ENCODE data around the gene ITPR2. TPM values are rescaled to one million over a fixed set of nuclear protein-coding genes. Genes with fewer than 3 reads are reported as not detected.

ITPR2 gene
- polyA plus RNA-seq, 1 of the 3 experiments (the other 2 are of a cell fraction): 2.3 TPM

- H3K27me3 ChIP-seq (ENCODE audit: insufficient read depth): no peaks in the 10 kb centered on the region
- POLR2A ChIA-PET: no interaction called here
- no peak for TF ChIP-seq TCF12 (IDR thresholded peaks at IDR 0.05)
- no peak for TF ChIP-seq RFX5 (IDR thresholded peaks at IDR 0.05; ENCODE audit: low read length)
- TF ChIP-seq POLR2AphosphoS5 (IDR thresholded peaks at IDR 0.05; ENCODE audit: low read depth, low read length): no peak
- no peak for TF ChIP-seq EZH2phosphoT487 (IDR thresholded peaks at IDR 0.05; ENCODE audit: borderline replicate concordance, low read depth)
- TF ChIP-seq MEF2A (IDR thresholded peaks at IDR 0.05; ENCODE audit: borderline replicate concordance, low read depth): no peak
- TF ChIP-seq, protein P1, sequence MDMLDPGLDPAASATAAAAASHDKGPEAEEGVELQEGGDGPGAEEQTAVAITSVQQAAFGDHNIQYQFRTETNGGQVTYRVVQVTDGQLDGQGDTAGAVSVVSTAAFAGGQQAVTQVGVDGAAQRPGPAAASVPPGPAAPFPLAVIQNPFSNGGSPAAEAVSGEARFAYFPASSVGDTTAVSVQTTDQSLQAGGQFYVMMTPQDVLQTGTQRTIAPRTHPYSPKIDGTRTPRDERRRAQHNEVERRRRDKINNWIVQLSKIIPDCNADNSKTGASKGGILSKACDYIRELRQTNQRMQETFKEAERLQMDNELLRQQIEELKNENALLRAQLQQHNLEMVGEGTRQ (IDR thresholded peaks at IDR 0.05; ENCODE audit: borderline replicate concordance, low read depth, low read length): no peak
- TF ChIP-seq CHD2 (IDR thresholded peaks at IDR 0.05; ENCODE audit: low read length, partially characterized antibody): no peak
- TF ChIP-seq RXRA (IDR thresholded peaks at IDR 0.05; ENCODE audit: borderline replicate concordance, low read depth): no peak
- no peak for TF ChIP-seq FOXM1 (IDR thresholded peaks at IDR 0.05; ENCODE audit: low read depth)
- TF ChIP-seq, protein P2, sequence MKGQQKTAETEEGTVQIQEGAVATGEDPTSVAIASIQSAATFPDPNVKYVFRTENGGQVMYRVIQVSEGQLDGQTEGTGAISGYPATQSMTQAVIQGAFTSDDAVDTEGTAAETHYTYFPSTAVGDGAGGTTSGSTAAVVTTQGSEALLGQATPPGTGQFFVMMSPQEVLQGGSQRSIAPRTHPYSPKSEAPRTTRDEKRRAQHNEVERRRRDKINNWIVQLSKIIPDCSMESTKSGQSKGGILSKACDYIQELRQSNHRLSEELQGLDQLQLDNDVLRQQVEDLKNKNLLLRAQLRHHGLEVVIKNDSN (IDR thresholded peaks at IDR 0.05; ENCODE audit: borderline replicate concordance, low read depth): no peak
- peaks cover 0 to 3% of the 10 kb centered on the region in 2 experiments for H3K36me3 ChIP-seq (replicated peaks in 1 of 2; ENCODE audit: control insufficient read depth in 1 of 2, insufficient read depth in 2 of 2, low read length in 1 of 2)
- WGBS (ENCODE audit: low lambda C conversion rate): 91% methylated on average over 5 of the region's 6 CpGs
- H3K27ac ChIP-seq (ENCODE audit: low read depth in 2 of 2, low read length in 1 of 2): no peak overlapping the region; a peak in 1 of 4 replicates
- no peaks in the 10 kb centered on the region for H4K20me1 ChIP-seq (ENCODE audit: insufficient read depth)
- H2AFZ ChIP-seq (ENCODE audit: low read depth): no peak overlapping the region
- no peak overlapping the region for H3K9ac ChIP-seq
- peaks cover 9% of the 10 kb centered on the region for H3K9me3 ChIP-seq
- no peaks in the 10 kb centered on the region for H3K79me2 ChIP-seq (ENCODE audit: insufficient read depth)
- H3K4me3 ChIP-seq (ENCODE audit: low read depth in 2 of 2, low read length in 1 of 2): no peak overlapping the region
- H3K9me2 ChIP-seq: no peaks in the 10 kb centered on the region
- DNase-seq: no peak
- CTCF ChIA-PET: interaction anchor here (1.0 kb wide), 1 partner anchor 11 kb away, joined by 4 read pairs; no protein-coding TSS in a partner anchor
- H3K4me2 ChIP-seq: no peak overlapping the region
- H3K4me1 ChIP-seq (ENCODE audit: control insufficient read depth in 1 of 2, insufficient read depth in 2 of 2, low read depth in 1 of 2, low read length in 1 of 2): peaks cover 20 to 22% of the 10 kb centered on the region in 2 experiments
- H3F3A ChIP-seq (replicated peaks; ENCODE audit: insufficient read depth): peaks cover 14% of the 10 kb centered on the region
Measured at GRCh38 chr12:26741584-26742227, 91.3 kb downstream of the ITPR2 start.

DNA sequence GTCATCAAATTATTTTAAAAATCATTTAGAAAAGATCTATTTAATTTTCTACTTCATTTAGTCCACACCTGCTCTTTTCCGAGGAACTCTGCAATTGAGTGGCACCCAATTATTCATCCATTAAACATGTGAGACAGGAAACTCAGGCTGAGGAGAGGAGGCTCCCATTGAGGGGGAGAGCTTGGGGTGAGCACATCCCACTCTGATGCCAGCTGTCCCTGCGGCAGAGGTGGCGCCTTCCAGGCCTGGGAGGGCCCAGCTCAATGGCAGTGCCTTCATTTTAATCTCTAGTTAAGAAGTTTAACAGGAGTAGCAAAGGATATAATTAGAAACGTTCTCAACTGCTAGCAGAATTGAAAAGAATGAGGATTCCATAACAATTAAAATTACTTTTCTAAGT is 92.0 kb downstream of the ITPR2 start:
- ChIA-PET CTCF (interaction anchor here (1.0 kb wide), 1 partner anchor 11 kb away, joined by 4 read pairs; no protein-coding TSS in a partner anchor), POLR2A (no interaction called here)
- Histone ChIP-seq H3K4me2 (no peak overlapping the region), H3F3A (replicated peaks; ENCODE audit: insufficient read depth) (peaks cover 8% of the 10 kb centered on the region), H2AFZ (ENCODE audit: low read depth) (no peak overlapping the region), H3K9ac (no peak overlapping the region), H3K79me2 (ENCODE audit: insufficient read depth) (no peaks in the 10 kb centered on the region), H3K27ac (ENCODE audit: low read depth in 2 of 2, low read length in 1 of 2) (no peak overlapping the region), H3K4me3 (ENCODE audit: low read depth in 2 of 2, low read length in 1 of 2) (no peak overlapping the region), H3K9me3 (peaks cover 9% of the 10 kb centered on the region), H3K9me2 (no peaks in the 10 kb centered on the region), H3K27me3 (ENCODE audit: insufficient read depth) (no peaks in the 10 kb centered on the region), H4K20me1 (ENCODE audit: insufficient read depth) (no peaks in the 10 kb centered on the region), H3K4me1 (ENCODE audit: control insufficient read depth in 1 of 2, insufficient read depth in 2 of 2, low read depth in 1 of 2, low read length in 1 of 2) (peaks cover 18% of the 10 kb centered on the region in 2 experiments), H3K36me3 (replicated peaks in 1 of 2; ENCODE audit: control insufficient read depth in 1 of 2, insufficient read depth in 2 of 2, low read length in 1 of 2) (peaks cover 0 to 3% of the 10 kb centered on the region in 2 experiments)
- TF ChIP-seq RAD21 (IDR thresholded peaks at IDR 0.05; ENCODE audit: low read length): no peak
- no peak for TF ChIP-seq GATA2 (CRISPR knock-in tag; IDR thresholded peaks at IDR 0.05)
- TF ChIP-seq, protein P3, sequence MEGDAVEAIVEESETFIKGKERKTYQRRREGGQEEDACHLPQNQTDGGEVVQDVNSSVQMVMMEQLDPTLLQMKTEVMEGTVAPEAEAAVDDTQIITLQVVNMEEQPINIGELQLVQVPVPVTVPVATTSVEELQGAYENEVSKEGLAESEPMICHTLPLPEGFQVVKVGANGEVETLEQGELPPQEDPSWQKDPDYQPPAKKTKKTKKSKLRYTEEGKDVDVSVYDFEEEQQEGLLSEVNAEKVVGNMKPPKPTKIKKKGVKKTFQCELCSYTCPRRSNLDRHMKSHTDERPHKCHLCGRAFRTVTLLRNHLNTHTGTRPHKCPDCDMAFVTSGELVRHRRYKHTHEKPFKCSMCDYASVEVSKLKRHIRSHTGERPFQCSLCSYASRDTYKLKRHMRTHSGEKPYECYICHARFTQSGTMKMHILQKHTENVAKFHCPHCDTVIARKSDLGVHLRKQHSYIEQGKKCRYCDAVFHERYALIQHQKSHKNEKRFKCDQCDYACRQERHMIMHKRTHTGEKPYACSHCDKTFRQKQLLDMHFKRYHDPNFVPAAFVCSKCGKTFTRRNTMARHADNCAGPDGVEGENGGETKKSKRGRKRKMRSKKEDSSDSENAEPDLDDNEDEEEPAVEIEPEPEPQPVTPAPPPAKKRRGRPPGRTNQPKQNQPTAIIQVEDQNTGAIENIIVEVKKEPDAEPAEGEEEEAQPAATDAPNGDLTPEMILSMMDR (IDR thresholded peaks at IDR 0.05): no peak
- TF ChIP-seq MAX (IDR thresholded peaks at IDR 0.05; ENCODE audit: low read depth): no peak
- TF ChIP-seq MEF2A (IDR thresholded peaks at IDR 0.05; ENCODE audit: borderline replicate concordance, low read depth): no peak
- TF ChIP-seq FOXJ3 (CRISPR knock-in tag; IDR thresholded peaks at IDR 0.05): no peak
- no peak for TF ChIP-seq RFX5 (IDR thresholded peaks at IDR 0.05; ENCODE audit: low read length)
- no peak for TF ChIP-seq CHD2 (IDR thresholded peaks at IDR 0.05; ENCODE audit: low read length, partially characterized antibody)
- TF ChIP-seq NRF1 (IDR thresholded peaks at IDR 0.05; ENCODE audit: low read depth, low read length): no peak
- no peak for TF ChIP-seq EZH2phosphoT487 (IDR thresholded peaks at IDR 0.05; ENCODE audit: borderline replicate concordance, low read depth)
- TF ChIP-seq, protein P4, sequence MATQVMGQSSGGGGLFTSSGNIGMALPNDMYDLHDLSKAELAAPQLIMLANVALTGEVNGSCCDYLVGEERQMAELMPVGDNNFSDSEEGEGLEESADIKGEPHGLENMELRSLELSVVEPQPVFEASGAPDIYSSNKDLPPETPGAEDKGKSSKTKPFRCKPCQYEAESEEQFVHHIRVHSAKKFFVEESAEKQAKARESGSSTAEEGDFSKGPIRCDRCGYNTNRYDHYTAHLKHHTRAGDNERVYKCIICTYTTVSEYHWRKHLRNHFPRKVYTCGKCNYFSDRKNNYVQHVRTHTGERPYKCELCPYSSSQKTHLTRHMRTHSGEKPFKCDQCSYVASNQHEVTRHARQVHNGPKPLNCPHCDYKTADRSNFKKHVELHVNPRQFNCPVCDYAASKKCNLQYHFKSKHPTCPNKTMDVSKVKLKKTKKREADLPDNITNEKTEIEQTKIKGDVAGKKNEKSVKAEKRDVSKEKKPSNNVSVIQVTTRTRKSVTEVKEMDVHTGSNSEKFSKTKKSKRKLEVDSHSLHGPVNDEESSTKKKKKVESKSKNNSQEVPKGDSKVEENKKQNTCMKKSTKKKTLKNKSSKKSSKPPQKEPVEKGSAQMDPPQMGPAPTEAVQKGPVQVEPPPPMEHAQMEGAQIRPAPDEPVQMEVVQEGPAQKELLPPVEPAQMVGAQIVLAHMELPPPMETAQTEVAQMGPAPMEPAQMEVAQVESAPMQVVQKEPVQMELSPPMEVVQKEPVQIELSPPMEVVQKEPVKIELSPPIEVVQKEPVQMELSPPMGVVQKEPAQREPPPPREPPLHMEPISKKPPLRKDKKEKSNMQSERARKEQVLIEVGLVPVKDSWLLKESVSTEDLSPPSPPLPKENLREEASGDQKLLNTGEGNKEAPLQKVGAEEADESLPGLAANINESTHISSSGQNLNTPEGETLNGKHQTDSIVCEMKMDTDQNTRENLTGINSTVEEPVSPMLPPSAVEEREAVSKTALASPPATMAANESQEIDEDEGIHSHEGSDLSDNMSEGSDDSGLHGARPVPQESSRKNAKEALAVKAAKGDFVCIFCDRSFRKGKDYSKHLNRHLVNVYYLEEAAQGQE (IDR thresholded peaks at IDR 0.05; ENCODE audit: low read depth, low read length): no peak
- no peak for TF ChIP-seq RXRA (IDR thresholded peaks at IDR 0.05; ENCODE audit: borderline replicate concordance, low read depth)
- no peak for TF ChIP-seq NFIC (IDR thresholded peaks at IDR 0.05; ENCODE audit: borderline replicate concordance)
- TF ChIP-seq SMC3 (IDR thresholded peaks at IDR 0.05; ENCODE audit: low read depth, low read length): no peak
- TF ChIP-seq FOSL2 (IDR thresholded peaks at IDR 0.05; ENCODE audit: borderline replicate concordance, low read depth): no peak
- WGBS (ENCODE audit: low lambda C conversion rate): 75% methylated on average over 4 of the region's 4 CpGs
- DNase-seq: no peak
